ENCODE data around the gene WDFY3. TPM values are rescaled to one million over a fixed set of nuclear protein-coding genes. Genes with fewer than 3 reads are reported as not detected.

WDFY3 gene
- polyA plus RNA-seq, 2 of the 4 experiments (the other 2 are of a cell fraction) = 6.6 to 25.1 TPM

- FAIRE-seq = no peak
- 95% methylated on average over 1 of the region's 1 CpG for WGBS (ENCODE audit: missing lambda C conversion rate)
- H3K9me3 ChIP-seq = no peaks in the 10 kb centered on the region
- no peak overlapping the region for H3K27ac ChIP-seq
- DNase-seq (ENCODE audit: low read depth in 1 of 2, low spot score in 1 of 2) = no peak
- no peak for ATAC-seq
- no peak overlapping the region for H3K4me2 ChIP-seq
- ChIA-PET POLR2A (no interaction called here), CTCF (interaction anchor here (1.9 kb wide), 1 partner anchor 91 kb away, joined by 6 read pairs; no protein-coding TSS in a partner anchor)
- TF ChIP-seq HOXB5 (CRISPR knock-in tag; IDR thresholded peaks at IDR 0.05) (no peak), HES2 (IDR thresholded peaks at IDR 0.05) (no peak), USF2 (IDR thresholded peaks at IDR 0.05) (no peak), CEBPB (IDR thresholded peaks at IDR 0.05) (no peak), NR3C1 (IDR thresholded peaks at IDR 0.05) (no peak), ELK1 (IDR thresholded peaks at IDR 0.05; ENCODE audit: low read depth, low read length) (no peak), EHMT2 (IDR thresholded peaks at IDR 0.05; ENCODE audit: low read depth) (no peak), RFX5 (IDR thresholded peaks at IDR 0.05) (no peak), ESRRA (IDR thresholded peaks at IDR 0.05; ENCODE audit: borderline replicate concordance, low read length) (no peak), CBX8 (IDR thresholded peaks at IDR 0.05) (no peak), CHD4 (IDR thresholded peaks at IDR 0.05; ENCODE audit: borderline replicate concordance) (no peak)
- no peak overlapping the region for H3K4me3 ChIP-seq
- no peaks in the 10 kb centered on the region for H3K4me1 ChIP-seq
Observed at GRCh38 chr4:84841435-84841834, 125.1 kb downstream of the WDFY3 start.

GRCh38 chr4:84837751-84838150, 128.7 kb downstream of the WDFY3 start:
- no peak overlapping the region for H3K4me2 ChIP-seq
- no peak for TF ChIP-seq SMC3 (IDR thresholded peaks at IDR 0.05)
- TF ChIP-seq REST (IDR thresholded peaks at IDR 0.05) = no peak
- no peak for TF ChIP-seq MAZ (IDR thresholded peaks at IDR 0.05; ENCODE audit: borderline replicate concordance, low read depth, low read length)
- TF ChIP-seq MYC (IDR thresholded peaks at IDR 0.05; ENCODE audit: borderline replicate concordance, low read length) = no peak
- no peak for TF ChIP-seq FOSB (CRISPR knock-in tag; IDR thresholded peaks at IDR 0.05)
- no peak for TF ChIP-seq NFE2L2 (conservative IDR thresholded peaks at IDR 0.05; ENCODE audit: low read length)
- TF ChIP-seq PHF8 (IDR thresholded peaks at IDR 0.05; ENCODE audit: borderline replicate concordance, low read depth) = no peak
- no peak for TF ChIP-seq CTCF (IDR thresholded peaks at IDR 0.05)
- no peak for TF ChIP-seq RNF2 (IDR thresholded peaks at IDR 0.05; ENCODE audit: borderline replicate concordance, low read depth)
- no peak for TF ChIP-seq FOSL2 (IDR thresholded peaks at IDR 0.05)
- TF ChIP-seq FOSL2 (CRISPR knock-in tag; IDR thresholded peaks at IDR 0.05) = no peak
- TF ChIP-seq E2F6 (IDR thresholded peaks at IDR 0.05; ENCODE audit: borderline replicate concordance, low read depth) = no peak
- no peak for TF ChIP-seq JUN (IDR thresholded peaks at IDR 0.05)
- TF ChIP-seq HOXB13 (CRISPR knock-in tag; IDR thresholded peaks at IDR 0.05; ENCODE audit: low read depth) = no peak
- H3K4me3 ChIP-seq = no peak overlapping the region
- DNase-seq (ENCODE audit: low read depth in 1 of 2, low spot score in 1 of 2) (no peak), FAIRE-seq (no peak), ATAC-seq (no peak)
- H3K9me3 ChIP-seq = no peaks in the 10 kb centered on the region
- ChIA-PET POLR2A (no interaction called here), CTCF (interaction anchor here (0.9 to 1.5 kb wide), 2 partner anchors 11 to 134 kb away, joined by 3 read pairs; no protein-coding TSS in a partner anchor)
- H3K27ac ChIP-seq = no peak overlapping the region
- 71% methylated on average over 2 of the region's 2 CpGs for WGBS (ENCODE audit: missing lambda C conversion rate)
- no peaks in the 10 kb centered on the region for H3K4me1 ChIP-seq
